C4-2B (cell line): ENCODE results near the gene ZC3H7A.

Experiments used
- CTCF ChIP-seq: fragments of 450-650 bp; conservative IDR thresholded peaks from 2 replicates; pipeline ENCODE4 v1.5.1; 2017; ENCODE audit warnings: mild to moderate bottlenecking
- ZFX ChIP-seq: fragments of 450-650 bp; IDR thresholded peaks from 2 replicates; pipeline ENCODE4 v1.6.1; 2017

GRCh38 chr16:11774065-11774626, 22.9 kb downstream of the ZC3H7A start:
- no peak for TF ChIP-seq CTCF
- TF ChIP-seq ZFX: no peak
